ENCODE measurements around the gene KCNJ10.
A peak's percentile ranks its signal among the peaks of the same experiment; 100 is the strongest.

Gene KCNJ10

DNA sequence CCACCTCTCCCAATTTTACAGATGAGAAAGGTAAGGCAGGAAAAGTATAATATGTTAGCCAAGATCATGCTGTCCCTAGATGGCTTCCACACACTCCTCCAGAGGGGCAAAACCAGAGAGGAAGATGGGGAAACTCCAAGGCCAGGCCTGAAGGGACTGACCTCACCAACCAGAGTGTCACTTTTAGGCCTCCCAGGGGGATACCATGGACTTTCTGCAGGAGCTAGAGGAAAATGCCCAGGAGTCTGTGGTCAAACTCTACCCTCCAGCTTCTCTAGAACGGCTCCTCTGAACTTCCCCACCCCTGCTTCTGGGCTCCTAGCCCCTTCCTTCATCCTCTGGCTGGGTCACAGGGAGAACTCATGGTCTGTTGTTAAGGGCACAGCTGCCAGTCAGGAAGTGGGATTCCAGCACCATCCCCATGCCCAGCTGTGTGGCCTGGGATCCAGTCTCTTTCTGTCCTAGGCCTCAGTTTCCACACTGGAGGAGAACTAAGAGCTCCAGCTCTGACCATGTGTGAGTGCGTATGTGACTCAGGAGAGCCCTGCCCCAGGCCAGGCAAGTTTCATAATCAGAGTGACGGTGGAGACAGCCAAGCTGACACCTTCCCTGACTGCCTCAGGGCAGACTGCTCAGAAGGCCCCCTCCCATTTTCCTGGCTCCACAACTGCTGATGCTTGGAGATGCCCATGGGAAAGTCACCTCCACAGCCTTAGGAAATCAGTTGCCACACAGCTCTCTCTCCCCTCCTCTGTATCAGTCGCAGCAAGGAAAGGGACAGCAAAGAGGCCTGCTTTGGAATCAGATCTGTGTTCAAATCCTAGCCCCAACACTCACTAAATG, 26.5 kb upstream of the KCNJ10 start:
- H2AFZ ChIP-seq (ENCODE audit: low read depth, low read length), result no peak overlapping the region
- 0 out of 2 replicates have a peak overlapping the region, but pooled peaks have one; percentile 88 for H3K4me2 ChIP-seq (ENCODE audit: low read length)
- H3K4me3 ChIP-seq (ENCODE audit: low read length), result no peak overlapping the region
- H3K36me3 ChIP-seq (replicated peaks; ENCODE audit: low read depth, low read length), result no peaks in the 10 kb centered on the region
- H3K79me2 ChIP-seq (ENCODE audit: low read length), result peaks cover 9% of the 10 kb centered on the region; the same call in 1 of the 2 replicates
- TF ChIP-seq, protein P1, sequence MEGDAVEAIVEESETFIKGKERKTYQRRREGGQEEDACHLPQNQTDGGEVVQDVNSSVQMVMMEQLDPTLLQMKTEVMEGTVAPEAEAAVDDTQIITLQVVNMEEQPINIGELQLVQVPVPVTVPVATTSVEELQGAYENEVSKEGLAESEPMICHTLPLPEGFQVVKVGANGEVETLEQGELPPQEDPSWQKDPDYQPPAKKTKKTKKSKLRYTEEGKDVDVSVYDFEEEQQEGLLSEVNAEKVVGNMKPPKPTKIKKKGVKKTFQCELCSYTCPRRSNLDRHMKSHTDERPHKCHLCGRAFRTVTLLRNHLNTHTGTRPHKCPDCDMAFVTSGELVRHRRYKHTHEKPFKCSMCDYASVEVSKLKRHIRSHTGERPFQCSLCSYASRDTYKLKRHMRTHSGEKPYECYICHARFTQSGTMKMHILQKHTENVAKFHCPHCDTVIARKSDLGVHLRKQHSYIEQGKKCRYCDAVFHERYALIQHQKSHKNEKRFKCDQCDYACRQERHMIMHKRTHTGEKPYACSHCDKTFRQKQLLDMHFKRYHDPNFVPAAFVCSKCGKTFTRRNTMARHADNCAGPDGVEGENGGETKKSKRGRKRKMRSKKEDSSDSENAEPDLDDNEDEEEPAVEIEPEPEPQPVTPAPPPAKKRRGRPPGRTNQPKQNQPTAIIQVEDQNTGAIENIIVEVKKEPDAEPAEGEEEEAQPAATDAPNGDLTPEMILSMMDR (IDR thresholded peaks at IDR 0.05; ENCODE audit: low read depth, low read length), result no peak
- no peak for TF ChIP-seq EZH2phosphoT487 (IDR thresholded peaks at IDR 0.05; ENCODE audit: low read depth)
- H3K27ac ChIP-seq (ENCODE audit: low read length), result no peak overlapping the region
- H4K20me1 ChIP-seq (ENCODE audit: insufficient read depth, low read length), result no peaks in the 10 kb centered on the region
- no peaks in the 10 kb centered on the region for H3K27me3 ChIP-seq (ENCODE audit: low read depth, low read length)
- H3K9me3 ChIP-seq (ENCODE audit: insufficient read depth, low read length), result no peaks in the 10 kb centered on the region
- H3K9ac ChIP-seq (ENCODE audit: low read length), result no peak overlapping the region
- H3K4me1 ChIP-seq (ENCODE audit: low read length), result peaks cover 26% of the 10 kb centered on the region

DNA sequence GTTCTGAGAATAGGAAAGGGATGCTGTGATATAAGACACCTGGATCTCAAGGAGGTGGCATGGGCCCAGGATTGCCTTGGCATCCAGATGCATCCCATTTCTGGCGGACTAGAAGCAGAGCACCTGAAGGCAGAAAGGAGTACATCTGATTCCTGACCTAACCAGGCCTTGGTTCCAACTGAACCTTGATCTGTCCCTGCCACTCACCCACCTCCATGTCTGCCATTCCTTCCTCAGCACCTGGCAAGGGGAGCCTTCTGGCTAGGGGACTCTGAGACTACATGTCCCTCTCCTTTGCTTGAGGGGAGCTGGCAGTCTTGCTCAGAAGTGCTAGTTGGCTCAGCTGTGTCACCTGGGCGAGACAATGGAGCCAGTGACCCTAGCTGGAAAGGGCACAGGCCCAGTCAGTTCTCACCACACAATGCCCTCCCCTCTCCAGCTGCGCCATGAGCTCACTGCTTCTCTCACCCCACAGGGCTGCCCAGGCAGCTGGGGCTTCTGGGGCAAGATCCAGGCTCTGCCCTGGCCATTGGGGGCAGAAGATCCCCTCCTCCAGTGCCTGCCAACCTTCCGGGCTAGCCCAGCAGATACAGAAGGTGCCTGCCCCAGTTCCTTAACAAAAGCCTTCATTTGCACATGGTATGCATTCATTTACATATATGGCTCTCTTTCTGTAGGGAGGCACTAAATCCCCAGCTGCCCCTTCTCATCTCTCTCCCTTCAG, 25.6 kb upstream of the KCNJ10 start:
- Histone ChIP-seq H3K36me3 (replicated peaks; ENCODE audit: low read depth, low read length) (no peaks in the 10 kb centered on the region), H3K79me2 (ENCODE audit: low read length) (peaks cover 9% of the 10 kb centered on the region; the same call in 1 of the 2 replicates), H4K20me1 (ENCODE audit: insufficient read depth, low read length) (no peaks in the 10 kb centered on the region), H3K4me1 (ENCODE audit: low read length) (peaks cover 17% of the 10 kb centered on the region), H3K4me2 (ENCODE audit: low read length) (no peak overlapping the region), H3K4me3 (ENCODE audit: low read length) (no peak overlapping the region), H3K27me3 (ENCODE audit: low read depth, low read length) (no peaks in the 10 kb centered on the region), H3K9me3 (ENCODE audit: insufficient read depth, low read length) (no peaks in the 10 kb centered on the region), H2AFZ (ENCODE audit: low read depth, low read length) (no peak overlapping the region), H3K27ac (ENCODE audit: low read length) (no peak overlapping the region), H3K9ac (ENCODE audit: low read length) (no peak overlapping the region)
- TF ChIP-seq EZH2phosphoT487 (IDR thresholded peaks at IDR 0.05; ENCODE audit: low read depth), result no peak
- TF ChIP-seq, protein P1 (IDR thresholded peaks at IDR 0.05; ENCODE audit: low read depth, low read length), result no peak

DNA sequence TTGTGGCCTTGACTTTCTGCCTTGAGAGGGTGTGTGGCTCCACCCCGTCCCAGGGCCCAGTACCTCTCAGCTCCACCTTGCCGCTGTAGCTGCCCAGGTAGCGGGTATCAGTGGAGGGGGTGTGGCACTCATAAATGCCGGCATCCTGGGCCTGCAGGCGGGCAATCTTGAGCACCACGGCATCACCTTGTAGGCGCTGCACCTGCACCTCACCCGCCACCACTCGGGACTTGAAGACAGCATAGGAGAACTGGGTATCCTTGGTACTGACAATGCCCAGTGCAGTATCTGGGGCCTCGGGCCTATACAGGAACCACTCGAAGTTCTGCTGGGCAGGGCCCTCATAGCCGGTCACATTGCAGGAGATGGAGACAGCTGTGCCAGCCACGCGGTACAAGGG, 24.8 kb upstream of the KCNJ10 start:
- H3K4me2 ChIP-seq (ENCODE audit: low read length), result no peak overlapping the region
- H3K79me2 ChIP-seq (ENCODE audit: low read length), result peaks cover 9% of the 10 kb centered on the region; the same call in 1 of the 2 replicates
- no peaks in the 10 kb centered on the region for H3K36me3 ChIP-seq (replicated peaks; ENCODE audit: low read depth, low read length)
- H4K20me1 ChIP-seq (ENCODE audit: insufficient read depth, low read length), result no peaks in the 10 kb centered on the region
- no peak for TF ChIP-seq EZH2phosphoT487 (IDR thresholded peaks at IDR 0.05; ENCODE audit: low read depth)
- TF ChIP-seq, protein P1 (IDR thresholded peaks at IDR 0.05; ENCODE audit: low read depth, low read length), result no peak
- H3K9me3 ChIP-seq (ENCODE audit: insufficient read depth, low read length), result no peaks in the 10 kb centered on the region
- no peak overlapping the region for H3K27ac ChIP-seq (ENCODE audit: low read length)
- no peaks in the 10 kb centered on the region for H3K27me3 ChIP-seq (ENCODE audit: low read depth, low read length)
- no peak overlapping the region for H2AFZ ChIP-seq (ENCODE audit: low read depth, low read length)
- H3K4me3 ChIP-seq (ENCODE audit: low read length), result no peak overlapping the region
- H3K9ac ChIP-seq (ENCODE audit: low read length), result no peak overlapping the region
- H3K4me1 ChIP-seq (ENCODE audit: low read length), result peaks cover 15% of the 10 kb centered on the region

DNA sequence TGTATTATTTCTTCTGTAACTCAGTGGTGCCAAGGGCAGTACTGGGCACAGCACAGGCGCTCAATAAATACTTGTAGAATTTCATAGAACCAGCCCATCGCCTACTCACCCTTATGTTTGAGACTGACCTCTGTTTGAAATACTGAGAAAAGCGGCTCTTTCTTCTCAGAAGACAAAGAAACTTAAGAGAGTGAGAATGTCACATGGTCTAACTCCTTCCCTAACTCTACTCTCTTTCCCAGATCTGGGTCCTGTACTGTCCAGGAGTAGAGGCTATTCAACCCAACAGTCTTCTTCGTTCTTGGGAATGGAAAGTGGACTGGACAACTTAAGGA, 24.3 kb upstream of the KCNJ10 start:
- no peak overlapping the region for H3K9ac ChIP-seq (ENCODE audit: low read length)
- TF ChIP-seq, protein P1 (IDR thresholded peaks at IDR 0.05; ENCODE audit: low read depth, low read length), result no peak
- TF ChIP-seq EZH2phosphoT487 (IDR thresholded peaks at IDR 0.05; ENCODE audit: low read depth), result no peak
- no peak overlapping the region for H3K4me3 ChIP-seq (ENCODE audit: low read length)
- no peaks in the 10 kb centered on the region for H4K20me1 ChIP-seq (ENCODE audit: insufficient read depth, low read length)
- no peaks in the 10 kb centered on the region for H3K36me3 ChIP-seq (replicated peaks; ENCODE audit: low read depth, low read length)
- peaks cover 11% of the 10 kb centered on the region for H3K4me1 ChIP-seq (ENCODE audit: low read length)
- no peak overlapping the region for H3K27ac ChIP-seq (ENCODE audit: low read length)
- H3K4me2 ChIP-seq (ENCODE audit: low read length), result no peak overlapping the region
- H3K27me3 ChIP-seq (ENCODE audit: low read depth, low read length), result no peaks in the 10 kb centered on the region
- H3K9me3 ChIP-seq (ENCODE audit: insufficient read depth, low read length), result no peaks in the 10 kb centered on the region
- H2AFZ ChIP-seq (ENCODE audit: low read depth, low read length), result no peak overlapping the region
- H3K79me2 ChIP-seq (ENCODE audit: low read length), result peaks cover 9% of the 10 kb centered on the region; the same call in 1 of the 2 replicates

All from OCI-LY3 (cell line).